IPS DF 19.7 (cell line): ENCODE measurements around the gene TUBA3E.
A peak's percentile ranks its signal among the peaks of the same experiment; 100 is the strongest.
"Not testable (repeated sequence)": the region's sequence is repeated elsewhere in the genome, so short reads cannot be mapped to it uniquely, and the experiment has no call there.

Experiments used
- DNase-seq: peaks from one replicate; pipeline ENCODE4 v3.0.0-alpha.2; 2013; ENCODE audit warnings: low read depth, low spot score

TUBA3E gene

GRCh38 chr2:130191319-130191718 lies 6.9 kb downstream of the TUBA3E start:
- DNase-seq: not testable (repeated sequence)

GRCh38 chr2:130190237-130190636 lies 8.0 kb downstream of the TUBA3E start:
- DNase-seq: no peak

GRCh38 chr2:130188958-130189357 lies 9.3 kb downstream of the TUBA3E start:
- DNase-seq: not testable (repeated sequence)

- not testable (repeated sequence) for DNase-seq
Observed at GRCh38 chr2:130187859-130188792, 10.1 kb downstream of the TUBA3E start.

- no peak for DNase-seq
Observed at GRCh38 chr2:130187268-130187667, 11.0 kb downstream of the TUBA3E start.

- DNase-seq: no peak
Observed at GRCh38 chr2:130186391-130186790, 11.8 kb downstream of the TUBA3E start.

- no peak for DNase-seq
Observed at GRCh38 chr2:130185896-130186295, 12.3 kb downstream of the TUBA3E start.

GRCh38 chr2:130185436-130185835 lies 12.8 kb downstream of the TUBA3E start:
- DNase-seq: no peak

- DNase-seq: no peak
Observed at GRCh38 chr2:130183512-130184373, 14.5 kb downstream of the TUBA3E start.

- DNase-seq: not testable (repeated sequence)
Observed at GRCh38 chr2:130182826-130183511, 15.3 kb downstream of the TUBA3E start.

GRCh38 chr2:130181880-130182682 lies 16.2 kb downstream of the TUBA3E start, which contains the start of gene MZT2B:
Gene MZT2B (plus strand): TSS chr2:130182262. CDS start chr2:130182283, 21 bp downstream.
- DNase-seq: not testable (repeated sequence)

- DNase-seq: peak; percentile 60
Observed at GRCh38 chr2:130181325-130181879, 16.8 kb downstream of the TUBA3E start, which contains the start of gene SMPD4. Gene SMPD4 (minus strand): TSS chr2:130181602. CDS start chr2:130176592, 5,010 bp downstream.

GRCh38 chr2:130180404-130181324 lies 17.6 kb downstream of the TUBA3E start:
- DNase-seq: not testable (repeated sequence)

GRCh38 chr2:130174866-130175265 lies 23.4 kb downstream of the TUBA3E start:
- DNase-seq: not testable (repeated sequence)

GRCh38 chr2:130169896-130170295 lies 28.3 kb downstream of the TUBA3E start:
- no peak for DNase-seq

- not testable (repeated sequence) for DNase-seq
Observed at GRCh38 chr2:130169163-130169562, 29.1 kb downstream of the TUBA3E start.

- not testable (repeated sequence) for DNase-seq
Observed at GRCh38 chr2:130166611-130167010, 31.6 kb downstream of the TUBA3E start.

- no peak for DNase-seq
Observed at GRCh38 chr2:130165293-130166016, 32.8 kb downstream of the TUBA3E start.
